ENCODE results near the gene NTN5.
A peak's percentile ranks its signal among the peaks of the same experiment; 100 is the strongest.
"Not testable (repeated sequence)": the region's sequence is repeated elsewhere in the genome, so short reads cannot be mapped to it uniquely, and the experiment has no call there.

NTN5 gene

GRCh38 chr19:48696353-48697010, 23.7 kb upstream of the NTN5 start:
- no peak for DNase-seq

GRCh38 chr19:48695743-48696352, 23.0 kb upstream of the NTN5 start, which contains the start of gene FUT2:
Gene FUT2 (plus strand): TSS chr19:48695971. CDS start chr19:48702957, 6,986 bp downstream.
- no peak for DNase-seq

GRCh38 chr19:48693629-48694028, 20.8 kb upstream of the NTN5 start:
- not testable (repeated sequence) for DNase-seq

- no peak for DNase-seq
Observed at GRCh38 chr19:48689449-48689848, 16.6 kb upstream of the NTN5 start.

- no peak for DNase-seq
Observed at GRCh38 chr19:48687776-48688175, 15.0 kb upstream of the NTN5 start.

- DNase-seq, result not testable (repeated sequence)
Observed at GRCh38 chr19:48686637-48687036, 13.8 kb upstream of the NTN5 start.

GRCh38 chr19:48686088-48686487, 13.3 kb upstream of the NTN5 start:
- DNase-seq, result no peak

GRCh38 chr19:48685583-48685982, 12.8 kb upstream of the NTN5 start:
- no peak for DNase-seq

GRCh38 chr19:48683349-48683748, 10.5 kb upstream of the NTN5 start:
- DNase-seq, result peak; percentile 24

GRCh38 chr19:48681127-48681470, 8.3 kb upstream of the NTN5 start:
- DNase-seq, result no peak

GRCh38 chr19:48680436-48681126, 7.8 kb upstream of the NTN5 start:
- DNase-seq, result no peak

- not testable (repeated sequence) for DNase-seq
Observed at GRCh38 chr19:48680006-48680405, 7.2 kb upstream of the NTN5 start.

- no peak for DNase-seq
Observed at GRCh38 chr19:48678201-48678600, 5.4 kb upstream of the NTN5 start.

GRCh38 chr19:48676887-48677286, 4.1 kb upstream of the NTN5 start:
- DNase-seq, result no peak

- DNase-seq, result no peak
Observed at GRCh38 chr19:48676487-48676886, 3.7 kb upstream of the NTN5 start.

- DNase-seq, result peak; percentile 80
Observed at GRCh38 chr19:48674921-48675824, 2.4 kb upstream of the NTN5 start.

- DNase-seq, result no peak
Observed at GRCh38 chr19:48674216-48674809, 1.5 kb upstream of the NTN5 start.

GRCh38 chr19:48673436-48674100, 751 bp upstream of the NTN5 start:
- DNase-seq, result no peak

GRCh38 chr19:48671446-48671995, 1.3 kb downstream of the NTN5 start:
- no peak for DNase-seq

GRCh38 chr19:48670699-48671445, 1.9 kb downstream of the NTN5 start:
- DNase-seq, result no peak
